Activated CD8-positive, alpha-beta memory T cell treated with anti-CD3 and anti-CD28 coated beads, Interleukin-2, amount 50 U/mL, for 24 hours (primary cell): ENCODE results near the gene SYNDIG1.

Source experiments
- DNase-seq: peaks from one replicate; pipeline ENCODE4 v3.0.0-alpha.2; 2020; ENCODE audit errors: extremely low read depth

Gene SYNDIG1

GRCh38 chr20:24567508-24567907, 98.1 kb downstream of the SYNDIG1 start:
- no peak for DNase-seq

GRCh38 chr20:24568842-24569241, 99.4 kb downstream of the SYNDIG1 start:
- no peak for DNase-seq

DNA sequence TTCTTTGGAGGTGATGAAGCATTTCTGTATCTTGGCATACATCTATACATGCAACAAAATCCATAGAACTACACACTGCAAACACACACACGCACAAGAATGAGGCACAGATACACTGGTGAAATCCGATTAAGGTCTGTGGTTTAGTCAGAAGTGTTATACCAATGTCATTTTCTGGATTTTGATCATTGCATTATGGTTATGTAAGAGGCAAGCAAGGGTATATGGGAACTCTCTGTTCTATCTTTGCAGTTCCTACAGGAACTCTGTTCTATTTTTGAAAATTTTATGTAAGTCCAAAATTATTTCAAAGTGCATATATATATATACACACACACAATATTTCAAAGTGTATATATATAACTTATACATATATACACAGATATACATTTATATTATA, 101.7 kb downstream of the SYNDIG1 start:
- no peak for DNase-seq

- DNase-seq, result no peak
Observed at GRCh38 chr20:24572140-24572539, 102.7 kb downstream of the SYNDIG1 start.

GRCh38 chr20:24572862-24573261, 103.4 kb downstream of the SYNDIG1 start:
- DNase-seq, result no peak

GRCh38 chr20:24573557-24573956, 104.1 kb downstream of the SYNDIG1 start:
- DNase-seq, result no peak

DNA sequence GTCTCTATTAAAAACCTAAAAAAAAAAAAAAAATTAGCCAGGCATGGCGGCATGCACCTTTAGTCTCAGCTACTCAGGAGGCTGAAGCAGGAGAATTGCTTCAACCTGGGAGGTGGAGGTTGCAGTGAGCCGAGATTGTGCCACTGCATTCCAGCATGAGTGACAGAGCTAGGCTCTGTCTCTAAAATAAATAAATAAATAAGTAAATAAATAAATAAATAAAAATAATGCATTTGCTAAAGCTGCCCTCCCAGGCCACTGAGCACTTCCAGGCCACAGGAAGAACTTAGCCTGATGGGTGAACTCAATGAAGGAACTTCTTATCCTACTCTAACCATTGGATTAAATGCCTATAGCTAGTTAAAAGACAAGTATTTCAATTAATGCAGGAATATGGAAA, 104.9 kb downstream of the SYNDIG1 start:
- DNase-seq, result no peak

GRCh38 chr20:24574797-24575196, 105.4 kb downstream of the SYNDIG1 start:
- no peak for DNase-seq

DNA sequence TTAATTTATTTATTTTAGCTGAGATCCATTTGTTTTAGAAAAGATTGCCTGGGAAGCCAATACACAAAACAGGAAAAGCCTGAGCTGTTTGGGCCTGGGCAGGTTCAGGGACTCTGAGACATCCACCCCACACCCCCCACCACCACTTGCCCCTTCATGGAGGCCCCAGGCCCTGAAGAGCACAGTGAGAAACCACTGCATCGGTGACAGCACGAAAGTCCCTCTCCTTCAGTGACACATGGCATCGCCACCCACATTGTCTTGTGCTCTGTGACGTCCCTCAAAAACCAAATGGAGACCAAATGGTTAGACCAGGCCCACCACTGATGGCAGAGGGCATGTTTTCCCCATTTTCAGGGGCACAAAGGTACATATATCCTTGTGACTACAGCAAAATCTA, 106.4 kb downstream of the SYNDIG1 start:
- no peak for DNase-seq

- no peak for DNase-seq
Observed at GRCh38 chr20:24576447-24576846, 107.0 kb downstream of the SYNDIG1 start.

- DNase-seq, result no peak
Observed at GRCh38 chr20:24577271-24577909, 108.0 kb downstream of the SYNDIG1 start.

DNA sequence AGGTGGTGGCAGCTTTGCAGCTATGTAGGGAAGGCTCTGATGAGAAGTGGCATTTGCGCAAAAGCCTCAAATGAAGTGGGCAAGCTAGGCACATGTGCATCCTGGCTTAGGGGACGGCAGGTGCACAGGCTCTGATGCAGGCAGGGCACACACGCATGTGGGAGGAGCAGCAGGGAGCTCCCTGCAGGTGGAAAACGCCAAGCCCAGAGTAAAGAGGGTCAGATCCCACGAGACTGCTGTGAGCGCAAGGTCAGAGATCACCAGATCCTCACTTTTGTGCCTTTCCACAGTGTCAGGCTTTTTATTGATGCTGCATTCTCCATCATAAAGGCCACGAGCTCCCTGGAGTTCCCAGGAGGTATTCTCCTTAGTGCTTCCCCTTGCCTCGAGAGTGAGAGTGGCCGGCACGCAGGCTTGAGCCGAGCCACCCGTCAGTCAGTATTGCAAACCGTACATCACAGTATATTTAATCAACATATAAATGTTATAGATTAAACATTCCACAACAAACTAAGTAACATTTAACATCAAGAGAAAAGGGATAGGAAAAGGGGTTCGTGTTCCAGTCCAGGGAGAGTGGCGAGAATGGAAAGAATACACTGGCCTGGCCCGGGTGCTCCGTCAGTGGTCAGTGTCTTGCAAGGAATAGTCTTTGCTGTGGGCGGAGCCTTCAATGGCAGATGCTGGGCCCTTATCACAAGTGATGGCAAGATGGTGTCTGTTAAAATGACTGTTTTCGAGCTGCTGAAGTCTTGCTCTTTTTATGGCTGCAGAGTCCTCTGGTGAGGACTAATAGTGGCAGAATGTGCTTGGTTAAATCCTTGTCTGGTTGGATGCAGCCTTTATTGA, 109.4 kb downstream of the SYNDIG1 start:
- DNase-seq, result no peak

DNA sequence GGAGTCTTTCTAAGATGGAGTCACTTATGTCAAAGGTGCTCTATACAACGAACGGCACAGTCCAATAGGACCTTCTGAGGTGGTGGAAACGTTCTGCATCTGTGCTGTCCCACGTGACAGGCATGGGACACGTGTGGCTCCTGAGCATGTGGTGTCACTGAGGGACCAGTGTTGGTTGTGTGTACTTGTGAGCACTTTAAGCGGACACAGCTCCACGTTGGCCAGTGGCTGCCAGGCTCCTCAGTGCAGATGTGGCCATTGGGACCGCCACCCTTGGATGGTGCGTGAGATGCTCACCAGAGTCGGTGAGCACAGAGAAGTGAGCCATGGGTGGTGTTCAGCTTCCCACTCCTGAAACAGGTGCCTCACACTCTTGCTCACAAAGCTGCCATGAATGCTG, 110.0 kb downstream of the SYNDIG1 start:
- DNase-seq, result no peak

- DNase-seq, result no peak
Observed at GRCh38 chr20:24580006-24580405, 110.6 kb downstream of the SYNDIG1 start.

DNA sequence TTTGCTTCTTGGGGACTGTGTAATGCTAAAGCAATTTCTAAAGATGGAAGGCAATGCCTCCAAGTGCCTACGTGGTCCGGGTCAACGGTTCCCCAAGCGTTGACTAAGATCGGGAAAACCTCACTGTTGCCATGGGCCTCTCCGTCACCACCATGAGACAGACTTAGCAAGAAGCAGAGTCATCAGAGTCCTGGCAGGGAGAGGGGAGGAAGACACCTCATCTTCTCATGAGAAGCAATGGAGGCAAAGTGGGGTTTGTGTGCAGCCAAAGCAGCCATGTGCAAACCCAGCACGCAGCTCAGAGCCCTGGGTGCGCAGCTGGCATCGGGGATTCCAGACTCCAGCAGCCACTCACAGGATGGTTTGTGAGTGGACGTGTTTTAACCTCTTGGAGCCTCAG, 111.4 kb downstream of the SYNDIG1 start:
- no peak for DNase-seq

GRCh38 chr20:24581443-24582170, 112.2 kb downstream of the SYNDIG1 start:
- DNase-seq, result no peak

- DNase-seq, result no peak
Observed at GRCh38 chr20:24582373-24583168, 113.1 kb downstream of the SYNDIG1 start.

DNA sequence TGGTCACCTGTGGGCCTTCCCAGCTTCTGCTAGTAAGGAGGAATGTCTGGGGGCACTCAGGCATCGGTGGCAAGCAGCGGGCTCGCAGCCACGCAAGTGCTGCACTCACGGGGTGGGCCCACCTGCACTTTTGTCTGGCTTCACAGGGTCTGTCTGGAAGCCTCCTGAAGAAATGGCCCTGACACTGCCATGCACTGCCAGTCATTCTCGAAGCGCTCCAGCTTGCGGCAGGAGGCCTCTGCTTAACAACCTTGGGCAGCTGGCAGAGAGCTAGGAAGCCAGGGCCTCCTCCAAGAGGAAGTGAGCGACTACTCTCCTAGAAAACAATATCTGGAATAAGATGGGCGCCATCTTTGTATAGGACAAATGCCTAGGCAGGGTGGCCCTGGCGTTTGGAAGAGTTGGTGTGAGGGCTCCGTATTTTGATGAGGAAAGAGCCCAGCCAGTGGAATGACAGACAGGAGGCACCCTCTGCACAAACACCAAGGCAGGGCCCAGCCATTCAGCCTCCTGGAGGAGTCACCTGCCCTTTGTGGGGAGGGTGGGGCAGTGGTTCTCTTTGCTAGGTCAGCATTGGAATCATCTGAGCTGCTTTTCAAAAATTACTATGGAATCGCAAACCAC, 113.9 kb downstream of the SYNDIG1 start:
- no peak for DNase-seq

DNA sequence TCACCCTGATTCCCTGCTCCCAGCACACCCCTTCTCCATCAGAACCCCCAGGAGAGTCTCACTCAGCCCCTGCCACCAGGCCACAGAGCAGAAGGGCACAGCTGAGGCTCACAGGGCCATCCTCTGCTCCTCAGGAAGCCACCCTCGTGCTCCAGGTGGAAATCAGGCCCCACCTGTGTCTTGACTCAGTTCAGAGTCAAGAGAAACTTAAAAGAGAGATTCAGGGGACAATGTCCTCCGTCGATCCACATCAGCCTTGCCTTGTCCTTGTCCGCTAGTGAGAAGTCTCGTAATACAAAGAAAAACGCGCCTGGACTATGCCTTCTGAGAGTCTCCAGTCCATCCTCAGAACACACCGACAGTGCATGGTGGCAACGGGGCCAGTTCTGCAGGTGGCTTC, 114.6 kb downstream of the SYNDIG1 start:
- DNase-seq, result no peak

GRCh38 chr20:24584538-24585356, 115.3 kb downstream of the SYNDIG1 start:
- DNase-seq, result no peak
